HG03095 (cell line): ENCODE measurements around the gene CDC20.
"Not testable (repeated sequence)": the region's sequence is repeated elsewhere in the genome, so short reads cannot be mapped to it uniquely, and the experiment has no call there.

ENCODE experiments used
- ATAC-seq: cut with Tn5 transposase; IDR thresholded peaks from one replicate; pipeline ENCODE4 v1.9.1; 2021; ENCODE audit warnings: moderate library complexity; ENCODE audit not compliant: unreplicated experiment

CDC20 gene

GRCh38 chr1:43377831-43378230, 19.1 kb downstream of the CDC20 start:
- no peak for ATAC-seq

- ATAC-seq, result no peak
Observed at GRCh38 chr1:43379476-43379875, 20.7 kb downstream of the CDC20 start.

- ATAC-seq, result no peak
Observed at GRCh38 chr1:43381612-43382011, 22.8 kb downstream of the CDC20 start.

GRCh38 chr1:43382027-43382779, 23.4 kb downstream of the CDC20 start:
- no peak for ATAC-seq

- no peak for ATAC-seq
Observed at GRCh38 chr1:43383449-43383848, 24.7 kb downstream of the CDC20 start.

GRCh38 chr1:43386676-43387075, 27.9 kb downstream of the CDC20 start:
- ATAC-seq, result no peak

- ATAC-seq, result no peak
Observed at GRCh38 chr1:43387976-43388599, 29.3 kb downstream of the CDC20 start.

GRCh38 chr1:43388613-43389012, 29.8 kb downstream of the CDC20 start:
- ATAC-seq, result no peak

- ATAC-seq, result peak; percentile 80
Observed at GRCh38 chr1:43389326-43390313, 30.8 kb downstream of the CDC20 start, which contains the start of the genes MED8 and SZT2. MED8 (minus strand) TSS chr1:43389800; CDS start chr1:43389764, 36 bp downstream. SZT2 (plus strand) TSS chr1:43389899; CDS start chr1:43389969, 70 bp downstream.

GRCh38 chr1:43392702-43393101, 33.9 kb downstream of the CDC20 start:
- ATAC-seq, result no peak

- no peak for ATAC-seq
Observed at GRCh38 chr1:43395523-43395922, 36.7 kb downstream of the CDC20 start.

- no peak for ATAC-seq
Observed at GRCh38 chr1:43396059-43396458, 37.3 kb downstream of the CDC20 start.

- ATAC-seq, result no peak
Observed at GRCh38 chr1:43398227-43398626, 39.4 kb downstream of the CDC20 start.

GRCh38 chr1:43400441-43400840, 41.7 kb downstream of the CDC20 start:
- not testable (repeated sequence) for ATAC-seq

GRCh38 chr1:43402089-43402865, 43.5 kb downstream of the CDC20 start:
- no peak for ATAC-seq

- no peak for ATAC-seq
Observed at GRCh38 chr1:43404353-43404752, 45.6 kb downstream of the CDC20 start.

GRCh38 chr1:43405219-43405875, 46.6 kb downstream of the CDC20 start:
- no peak for ATAC-seq

- ATAC-seq, result no peak
Observed at GRCh38 chr1:43405876-43406234, 47.1 kb downstream of the CDC20 start.

- no peak for ATAC-seq
Observed at GRCh38 chr1:43410571-43410970, 51.8 kb downstream of the CDC20 start.
